H1 (cell line): ENCODE measurements around the gene OR2J1. TPM values are rescaled to one million over a fixed set of nuclear protein-coding genes. Genes with fewer than 3 reads are reported as not detected.

Experiments
- ATF2 ChIP-seq: IDR thresholded peaks from 2 replicates; pipeline ENCODE4 v1.6.1; 2012; ENCODE audit warnings: low read length, inconsistent platforms
- CBX5 ChIP-seq: fragments of 300-800, 300-1000 bp; sonication (generic); IDR thresholded peaks from 2 replicates; pipeline ENCODE4 v1.7.1; 2016; ENCODE audit warnings: antibody characterized with exemption, low read length, low read depth
- EGR1 ChIP-seq: IDR thresholded peaks from 2 replicates; pipeline ENCODE4 v1.6.1; 2011; ENCODE audit warnings: low read depth, low read length, borderline replicate concordance
- SP4 ChIP-seq: IDR thresholded peaks from 2 replicates; pipeline ENCODE4 v1.6.1; 2012; ENCODE audit warnings: low read length, inconsistent platforms
- SUZ12 ChIP-seq: fragments of 200-600 bp; sonication (generic); IDR thresholded peaks from 2 replicates; pipeline ENCODE4 v1.6.1; 2012; ENCODE audit warnings: mild to moderate bottlenecking, inconsistent platforms, low read length, moderate library complexity, mixed read lengths
- polyA plus RNA-seq, 7 experiments: library from polyadenylated mRNA; depleted of rRNA in 3 of 7; stranded (reverse) in 5 of 7; unstranded in 2 of 7; fragments of >200 nt in 5 of 7; fragments of 200-250 nt in 2 of 7; gene quantifications; 1 replicate in 5 of 7; 2 replicates in 1 of 7; 4 replicates in 1 of 7; pipeline versions ENCODE4 v1.2.1 to v1.2.3, GENCODE V29; 2011 to 2013; ENCODE audit warnings: missing spikeins in 2 of 7, mixed read lengths in 2 of 7
- total RNA-seq: library from RNA; stranded (reverse); fragmentation: NEBNext Ultra II Directional; extraction: Animal tissue kit (Norgen Biotek cat#: 25700); gene quantifications from 2 replicates; pipeline ENCODE4 v1.2.1, GENCODE V29; 2021

Gene OR2J1
- total and polyA plus RNA-seq, 2 of the 8 experiments (the other 6 are each of a cell fraction or from before 2014, with no cell fraction given): not detected

GRCh38 chr6:29141606-29142005 lies 42.3 kb downstream of the OR2J1 start (continued):
- TF ChIP-seq CBX5 (no peak), EGR1 (no peak), SUZ12 (no peak), SP4 (no peak), ATF2 (no peak)
